ENCODE measurements around the gene THOC6. TPM values are rescaled to one million over a fixed set of nuclear protein-coding genes. Genes with fewer than 3 reads are reported as not detected.

Gene THOC6
- total RNA-seq, 1 donor from 2014 or later: 40.1 TPM

DNA sequence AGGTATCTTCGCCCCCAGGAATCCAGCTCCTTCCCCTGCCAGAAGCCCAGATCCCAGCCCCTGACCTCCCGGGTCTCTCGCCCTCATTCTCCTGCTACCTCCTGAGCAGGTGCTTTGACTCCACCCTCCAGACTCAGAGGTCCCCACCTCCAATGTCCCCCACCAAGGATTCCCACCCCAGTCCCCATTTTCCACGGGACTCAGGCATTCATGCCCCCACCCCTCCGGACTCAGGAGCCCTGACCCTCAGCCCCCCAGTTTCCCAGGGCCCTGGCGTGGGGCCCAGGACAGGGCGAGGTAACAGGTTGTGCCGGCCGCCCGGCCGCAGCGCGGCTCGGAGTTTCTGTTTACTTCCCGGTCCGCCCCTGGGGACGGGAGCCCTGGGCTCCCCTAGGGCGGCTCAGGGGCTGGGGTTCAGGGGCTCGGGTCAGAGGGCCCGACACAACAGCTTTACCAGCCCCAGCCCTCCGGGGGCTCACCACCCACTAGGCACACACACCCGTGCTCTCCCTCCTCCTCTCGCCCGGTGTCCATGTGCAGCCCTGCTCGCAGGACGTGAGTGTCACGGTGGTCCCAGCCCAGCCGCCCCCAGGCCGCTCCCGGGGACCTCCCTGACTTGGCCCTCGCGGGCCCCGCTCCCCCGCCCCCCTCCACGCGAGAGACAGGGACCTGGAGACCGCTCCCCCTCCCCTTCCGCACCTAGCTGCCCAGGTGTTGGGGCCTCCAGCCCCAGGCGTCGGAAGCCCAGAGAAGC is 12.3 kb downstream of the THOC6 start:
- TF ChIP-seq, protein P1, sequence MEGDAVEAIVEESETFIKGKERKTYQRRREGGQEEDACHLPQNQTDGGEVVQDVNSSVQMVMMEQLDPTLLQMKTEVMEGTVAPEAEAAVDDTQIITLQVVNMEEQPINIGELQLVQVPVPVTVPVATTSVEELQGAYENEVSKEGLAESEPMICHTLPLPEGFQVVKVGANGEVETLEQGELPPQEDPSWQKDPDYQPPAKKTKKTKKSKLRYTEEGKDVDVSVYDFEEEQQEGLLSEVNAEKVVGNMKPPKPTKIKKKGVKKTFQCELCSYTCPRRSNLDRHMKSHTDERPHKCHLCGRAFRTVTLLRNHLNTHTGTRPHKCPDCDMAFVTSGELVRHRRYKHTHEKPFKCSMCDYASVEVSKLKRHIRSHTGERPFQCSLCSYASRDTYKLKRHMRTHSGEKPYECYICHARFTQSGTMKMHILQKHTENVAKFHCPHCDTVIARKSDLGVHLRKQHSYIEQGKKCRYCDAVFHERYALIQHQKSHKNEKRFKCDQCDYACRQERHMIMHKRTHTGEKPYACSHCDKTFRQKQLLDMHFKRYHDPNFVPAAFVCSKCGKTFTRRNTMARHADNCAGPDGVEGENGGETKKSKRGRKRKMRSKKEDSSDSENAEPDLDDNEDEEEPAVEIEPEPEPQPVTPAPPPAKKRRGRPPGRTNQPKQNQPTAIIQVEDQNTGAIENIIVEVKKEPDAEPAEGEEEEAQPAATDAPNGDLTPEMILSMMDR (IDR thresholded peaks at IDR 0.05): no peak
- Mint-ChIP-seq H3K4me3 (ENCODE audit: unreplicated experiment) (no peak overlapping the region), H3K4me1 (ENCODE audit: unreplicated experiment) (peaks cover 3% of the 10 kb centered on the region), H3K27me3 (ENCODE audit: unreplicated experiment) (peaks cover 60% of the 10 kb centered on the region), H3K27ac (ENCODE audit: unreplicated experiment) (no peak overlapping the region), H3K36me3 (ENCODE audit: unreplicated experiment) (peaks cover 2% of the 10 kb centered on the region), H3K9me3 (ENCODE audit: unreplicated experiment) (no peaks in the 10 kb centered on the region)
- DNase-seq (ENCODE audit: extremely low spot score, unreplicated experiment): no peak

DNA sequence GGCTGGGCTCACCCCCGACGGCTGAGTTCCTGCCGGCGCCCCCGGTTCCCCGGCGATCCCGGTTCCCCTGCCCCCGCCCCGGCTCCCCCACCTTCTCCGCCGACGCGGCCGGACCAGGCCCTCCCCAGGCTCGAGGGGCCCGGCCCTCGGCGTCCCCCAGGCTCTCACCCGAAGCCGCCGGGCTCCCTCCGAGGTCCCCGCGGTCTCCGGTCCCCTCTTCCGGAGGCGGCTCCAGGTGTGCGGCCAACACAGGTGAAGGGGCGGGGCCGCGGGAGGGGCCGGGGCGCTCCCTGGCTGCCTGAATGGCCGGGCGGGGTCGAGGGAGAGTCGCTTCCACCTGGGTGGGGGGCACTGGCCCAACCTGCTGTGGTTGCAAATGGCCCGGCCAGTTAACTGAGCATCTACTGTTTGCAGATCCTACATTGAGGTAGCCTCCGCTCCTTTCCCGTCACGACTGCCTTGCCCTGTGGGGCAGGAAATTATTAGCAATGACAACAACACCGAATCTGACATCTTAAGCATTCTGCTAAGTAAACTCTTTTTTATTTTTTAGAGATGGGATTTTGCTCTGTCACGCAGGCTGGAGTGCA is 13.0 kb downstream of the THOC6 start, which contains the start of gene BICDL2:
BICDL2 (minus strand) TSS at position 219 of the 590 bp plus-strand sequence. CDS start 1,448 bp downstream, outside the sequence.
- Mint-ChIP-seq H3K36me3 (ENCODE audit: unreplicated experiment) (peaks cover 2% of the 10 kb centered on the region), H3K9me3 (ENCODE audit: unreplicated experiment) (no peaks in the 10 kb centered on the region), H3K27ac (ENCODE audit: unreplicated experiment) (no peak within 1 kb of the TSS), H3K27me3 (ENCODE audit: unreplicated experiment) (peaks cover 60% of the 10 kb centered on the region), H3K4me3 (ENCODE audit: unreplicated experiment) (no peak within 1 kb of the TSS), H3K4me1 (ENCODE audit: unreplicated experiment) (peaks cover 3% of the 10 kb centered on the region)
- DNase-seq (ENCODE audit: extremely low spot score, unreplicated experiment): no peak
- TF ChIP-seq, protein P1 (IDR thresholded peaks at IDR 0.05): no peak

DNA sequence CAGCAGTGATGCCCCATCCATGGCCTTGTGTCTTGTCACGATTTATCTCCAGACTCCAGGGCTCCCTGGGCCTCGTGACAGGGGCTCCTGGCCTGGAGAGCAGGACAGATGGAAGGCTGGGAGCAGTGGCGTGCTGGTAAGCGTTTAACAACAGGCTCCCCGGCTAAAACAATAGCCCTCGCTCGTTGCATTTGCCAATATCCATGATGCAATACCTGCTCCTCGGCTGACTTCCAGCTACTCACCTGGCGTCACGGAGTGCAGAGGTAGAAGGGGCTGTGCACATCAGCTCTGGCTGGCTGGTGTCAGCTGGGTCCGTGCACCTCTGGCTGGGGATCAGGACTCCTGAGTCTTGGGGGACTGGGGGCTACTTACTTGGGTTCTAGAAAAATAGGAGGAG is 14.4 kb downstream of the THOC6 start:
- Mint-ChIP-seq H3K27me3 (ENCODE audit: unreplicated experiment) (peaks cover 50% of the 10 kb centered on the region), H3K4me1 (ENCODE audit: unreplicated experiment) (peaks cover 3% of the 10 kb centered on the region), H3K4me3 (ENCODE audit: unreplicated experiment) (no peak overlapping the region), H3K9me3 (ENCODE audit: unreplicated experiment) (no peaks in the 10 kb centered on the region), H3K27ac (ENCODE audit: unreplicated experiment) (no peak overlapping the region), H3K36me3 (ENCODE audit: unreplicated experiment) (peaks cover 2% of the 10 kb centered on the region)
- no peak for DNase-seq (ENCODE audit: extremely low spot score, unreplicated experiment)
- TF ChIP-seq, protein P1 (IDR thresholded peaks at IDR 0.05): no peak

DNA sequence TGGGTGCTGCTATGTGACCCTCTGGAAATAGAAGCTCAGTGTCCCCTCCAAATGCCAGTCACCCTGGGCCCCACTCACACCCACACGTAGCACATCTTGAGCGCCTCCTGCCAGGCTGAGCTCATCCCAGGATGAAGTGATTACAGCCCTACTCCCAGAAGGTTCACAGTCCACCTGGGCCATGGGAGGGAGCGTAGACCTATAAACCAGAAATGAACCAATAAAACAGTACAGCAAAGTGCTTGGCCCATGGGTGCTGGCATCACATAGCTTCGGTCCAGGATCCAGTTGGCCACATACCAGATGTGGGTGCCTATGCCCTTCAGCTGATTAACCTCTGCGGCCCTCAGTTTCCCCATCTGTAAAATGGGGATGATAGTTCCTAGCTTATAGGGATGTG is 15.1 kb downstream of the THOC6 start:
- peaks cover 4% of the 10 kb centered on the region for H3K4me1 Mint-ChIP-seq (ENCODE audit: unreplicated experiment)
- H3K4me3 Mint-ChIP-seq (ENCODE audit: unreplicated experiment): no peak overlapping the region
- peaks cover 43% of the 10 kb centered on the region for H3K27me3 Mint-ChIP-seq (ENCODE audit: unreplicated experiment)
- no peak overlapping the region for H3K27ac Mint-ChIP-seq (ENCODE audit: unreplicated experiment)
- DNase-seq (ENCODE audit: extremely low spot score, unreplicated experiment): no peak
- TF ChIP-seq, protein P1 (IDR thresholded peaks at IDR 0.05): no peak
- H3K36me3 Mint-ChIP-seq (ENCODE audit: unreplicated experiment): peaks cover 2% of the 10 kb centered on the region
- H3K9me3 Mint-ChIP-seq (ENCODE audit: unreplicated experiment): no peaks in the 10 kb centered on the region

DNA sequence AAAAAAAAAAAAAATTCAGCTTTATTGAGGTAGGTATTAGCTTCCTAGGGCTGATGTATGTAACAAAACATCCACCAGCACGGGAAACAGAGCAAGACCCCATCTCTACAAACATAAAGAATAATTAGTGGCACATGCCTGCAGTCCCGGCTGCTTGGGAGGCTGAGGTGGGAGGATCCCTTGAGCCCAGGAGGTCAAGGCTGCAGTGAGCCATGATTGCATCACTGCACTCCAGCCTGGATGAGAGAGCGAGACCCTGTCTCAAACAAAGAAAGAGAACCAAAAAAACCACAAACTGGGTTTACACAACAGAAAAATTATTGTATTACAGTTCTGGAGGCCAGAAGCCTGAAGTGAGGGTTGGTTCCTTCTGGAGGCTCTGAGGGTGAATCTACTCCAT is 18.5 kb downstream of the THOC6 start:
- no peak overlapping the region for H3K4me3 Mint-ChIP-seq (ENCODE audit: unreplicated experiment)
- H3K27me3 Mint-ChIP-seq (ENCODE audit: unreplicated experiment): peaks cover 29% of the 10 kb centered on the region
- no peak overlapping the region for H3K27ac Mint-ChIP-seq (ENCODE audit: unreplicated experiment)
- no peak for DNase-seq (ENCODE audit: extremely low spot score, unreplicated experiment)
- peaks cover 14% of the 10 kb centered on the region for H3K4me1 Mint-ChIP-seq (ENCODE audit: unreplicated experiment)
- TF ChIP-seq, protein P1 (IDR thresholded peaks at IDR 0.05): no peak
- H3K36me3 Mint-ChIP-seq (ENCODE audit: unreplicated experiment): no peaks in the 10 kb centered on the region
- no peaks in the 10 kb centered on the region for H3K9me3 Mint-ChIP-seq (ENCODE audit: unreplicated experiment)
